GM21825 (cell line): Measurements from ENCODE around the gene LIG4.

Experiments used
- ATAC-seq: cut with Tn5 transposase; IDR thresholded peaks from one replicate; pipeline ENCODE4 v1.9.1; 2021; ENCODE audit warnings: mild to moderate bottlenecking, moderate library complexity; ENCODE audit not compliant: unreplicated experiment

LIG4 gene

GRCh38 chr13:108194435-108194936, 20.9 kb downstream of the LIG4 start:
- ATAC-seq, result no peak

GRCh38 chr13:108193806-108194205, 21.5 kb downstream of the LIG4 start:
- ATAC-seq, result no peak

- no peak for ATAC-seq
These were observed 24.4 kb downstream of the LIG4 start for GRCh38 chr13:108190897-108191296.

- ATAC-seq, result no peak
These were observed 27.1 kb downstream of the LIG4 start for GRCh38 chr13:108188260-108188659.

GRCh38 chr13:108185223-108185622, 30.1 kb downstream of the LIG4 start:
- ATAC-seq, result no peak

GRCh38 chr13:108182652-108183051, 32.7 kb downstream of the LIG4 start:
- no peak for ATAC-seq

GRCh38 chr13:108178078-108178477, 37.3 kb downstream of the LIG4 start:
- no peak for ATAC-seq

- ATAC-seq, result no peak
These were observed 38.6 kb downstream of the LIG4 start for GRCh38 chr13:108176685-108177274.

GRCh38 chr13:108168929-108169328, 46.4 kb downstream of the LIG4 start:
- ATAC-seq, result no peak

GRCh38 chr13:108166078-108166477, 49.3 kb downstream of the LIG4 start:
- no peak for ATAC-seq

GRCh38 chr13:108158746-108159145, 56.6 kb downstream of the LIG4 start:
- no peak for ATAC-seq
